ENCODE results near the gene ZSWIM1.
"Not testable (repeated sequence)": the region's sequence is repeated elsewhere in the genome, so short reads cannot be mapped to it uniquely, and the experiment has no call there.

GRCh38 chr20:45901332-45901731 lies 20.3 kb downstream of the ZSWIM1 start:
- TF ChIP-seq CTCF (IDR thresholded peaks at IDR 0.05; ENCODE audit: low read depth, low read length); EZH2phosphoT487 (IDR thresholded peaks at IDR 0.05; ENCODE audit: low read depth): not testable (repeated sequence)
